ENCODE measurements around the gene TCEAL9.
"Not testable (repeated sequence)": the region's sequence is repeated elsewhere in the genome, so short reads cannot be mapped to it uniquely, and the experiment has no call there.

The TCEAL9 gene

DNA sequence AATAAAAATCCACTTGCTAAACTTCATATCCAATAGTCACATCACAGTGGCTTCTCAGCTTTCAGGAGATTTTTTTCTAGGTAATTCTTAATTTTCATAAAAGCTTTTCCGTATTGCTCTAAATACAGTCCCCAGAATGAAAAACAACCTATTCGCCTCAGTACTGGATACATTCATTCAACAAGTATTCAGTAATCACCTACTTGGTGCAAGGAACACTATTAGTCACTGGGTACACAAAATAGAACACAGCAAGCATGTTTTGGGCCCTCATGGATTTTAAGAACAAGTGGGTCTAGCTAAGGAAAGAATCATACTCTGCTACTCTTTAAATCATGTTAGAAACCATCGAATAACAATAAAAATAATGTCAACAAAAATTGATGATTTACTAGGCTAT, 17.3 kb downstream of the TCEAL9 start:
- no peak for DNase-seq (ENCODE audit: low spot score)

DNA sequence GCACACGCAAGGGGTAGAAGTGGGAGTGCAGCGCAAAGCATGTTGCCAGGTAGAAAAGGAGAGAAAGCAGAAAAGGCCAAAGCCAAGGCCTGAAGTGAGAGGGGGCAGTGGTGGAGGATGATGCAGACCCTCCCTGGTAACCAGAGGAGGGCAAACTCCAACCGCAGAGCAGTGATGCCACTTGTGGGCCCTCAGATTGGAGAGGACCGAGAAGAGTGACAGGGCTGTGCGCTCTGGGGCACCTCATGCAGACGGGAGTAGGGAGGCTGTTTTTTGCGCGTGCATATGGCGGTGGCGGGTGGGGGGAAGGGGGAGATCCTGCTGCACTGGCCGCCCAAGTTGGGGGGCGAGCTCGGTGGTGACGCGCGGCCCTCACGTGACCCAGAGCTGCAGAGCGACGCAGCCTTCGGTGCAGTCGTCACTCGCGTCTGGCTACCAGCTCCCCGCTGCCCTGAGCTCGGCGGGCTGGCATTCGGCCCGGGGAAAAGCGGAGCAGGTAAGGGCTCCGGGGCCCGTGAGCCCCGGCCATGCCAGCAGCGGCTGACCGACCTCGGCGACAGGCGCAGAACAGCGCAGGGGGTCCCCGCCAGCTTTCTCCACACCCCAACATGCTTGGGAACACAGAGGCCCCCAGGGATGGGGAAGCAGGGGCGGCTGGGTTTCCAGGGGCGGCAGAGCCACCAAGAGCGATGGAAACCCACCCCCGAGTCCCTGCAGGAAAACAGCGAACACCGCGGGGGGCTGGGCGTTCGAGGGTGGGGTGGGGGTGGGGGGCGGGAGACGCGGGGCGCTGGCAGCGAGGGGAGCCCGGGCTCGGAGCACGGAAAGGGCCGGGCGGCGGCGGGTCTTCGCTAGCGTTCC, 20.0 kb downstream of the TCEAL9 start, which contains the start of gene BEX3:
Gene BEX3 (plus strand): TSS at position 421 of the 861 bp plus-strand sequence. CDS start 984 bp downstream, outside the sequence.
- DNase-seq (ENCODE audit: low spot score), result peak; percentile 41

DNA sequence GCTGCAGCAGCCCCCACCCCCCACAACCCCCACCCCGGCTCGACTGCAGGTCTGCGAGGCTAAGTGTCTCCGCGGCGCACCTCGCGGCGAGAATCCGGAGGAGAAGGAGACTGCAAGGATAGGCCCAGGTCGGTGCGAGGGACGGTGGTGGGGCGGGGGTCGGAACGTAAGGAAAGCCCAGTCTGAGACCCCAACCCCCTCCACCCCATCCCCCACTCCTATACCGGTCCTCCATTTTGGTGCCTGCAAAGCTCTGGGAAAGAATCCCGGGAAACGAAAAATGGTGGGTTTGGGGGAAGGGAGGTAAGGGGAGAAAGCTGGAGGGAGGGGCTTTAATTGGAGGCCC, 20.6 kb downstream of the TCEAL9 start:
- DNase-seq (ENCODE audit: low spot score), result peak; percentile 29

DNA sequence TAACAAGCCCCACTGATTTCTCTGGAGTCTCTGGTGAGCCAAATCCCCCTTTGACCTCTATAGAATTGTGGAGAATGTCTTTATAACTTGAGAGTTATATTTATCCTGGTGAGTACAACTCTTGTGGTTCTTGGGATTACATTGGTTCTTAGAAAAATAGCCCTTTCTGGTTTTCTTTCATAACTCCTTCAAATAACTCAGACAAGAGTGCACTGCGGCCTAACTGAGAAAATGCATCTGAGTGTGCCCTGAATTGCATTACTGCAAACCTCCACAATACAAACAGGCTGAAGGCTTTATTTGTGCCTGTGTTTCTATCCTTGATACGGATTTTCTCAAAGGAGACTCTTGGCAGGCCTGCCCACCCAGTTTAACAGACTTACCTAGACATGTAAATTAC, 22.7 kb downstream of the TCEAL9 start:
- no peak for DNase-seq (ENCODE audit: low spot score)

DNA sequence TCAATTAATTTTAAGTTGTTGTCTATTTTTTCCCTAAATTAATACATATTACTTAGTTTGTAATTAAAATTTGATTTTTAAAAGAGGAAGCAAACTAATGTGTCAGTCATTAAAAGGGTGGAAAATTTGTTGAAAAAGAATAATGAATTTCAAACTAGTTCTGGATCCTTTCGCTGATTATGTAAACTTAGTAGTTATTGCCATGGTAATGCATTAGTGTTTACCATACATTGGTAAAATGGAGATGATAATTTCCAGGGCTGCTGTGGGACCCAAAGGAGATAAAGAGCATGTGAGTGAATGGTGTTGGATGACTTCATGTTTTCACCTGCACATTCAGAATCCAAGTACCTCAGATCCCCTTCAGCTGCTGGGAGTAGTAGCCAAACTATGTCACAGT, 26.6 kb downstream of the TCEAL9 start:
- DNase-seq (ENCODE audit: low spot score), result no peak

DNA sequence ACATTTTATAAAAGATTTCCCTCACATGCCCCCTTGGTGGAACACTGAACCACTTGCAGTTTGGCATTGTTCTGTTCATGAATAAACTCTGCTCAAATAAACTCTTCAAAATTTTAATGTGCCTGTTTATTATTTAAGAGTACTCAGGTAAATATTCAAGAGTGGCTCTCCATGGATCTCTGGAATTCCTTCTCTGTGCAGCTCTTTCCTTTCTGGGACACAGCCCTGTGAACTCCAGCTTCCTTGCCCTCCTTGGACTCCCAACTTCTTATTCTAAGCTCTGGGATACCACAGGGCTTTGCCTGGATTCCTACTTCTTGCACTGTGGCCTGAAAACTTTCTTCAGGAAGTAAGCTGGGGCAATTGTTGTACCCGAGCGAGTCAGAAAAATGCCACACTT, 28.4 kb downstream of the TCEAL9 start:
- DNase-seq (ENCODE audit: low spot score), result no peak

DNA sequence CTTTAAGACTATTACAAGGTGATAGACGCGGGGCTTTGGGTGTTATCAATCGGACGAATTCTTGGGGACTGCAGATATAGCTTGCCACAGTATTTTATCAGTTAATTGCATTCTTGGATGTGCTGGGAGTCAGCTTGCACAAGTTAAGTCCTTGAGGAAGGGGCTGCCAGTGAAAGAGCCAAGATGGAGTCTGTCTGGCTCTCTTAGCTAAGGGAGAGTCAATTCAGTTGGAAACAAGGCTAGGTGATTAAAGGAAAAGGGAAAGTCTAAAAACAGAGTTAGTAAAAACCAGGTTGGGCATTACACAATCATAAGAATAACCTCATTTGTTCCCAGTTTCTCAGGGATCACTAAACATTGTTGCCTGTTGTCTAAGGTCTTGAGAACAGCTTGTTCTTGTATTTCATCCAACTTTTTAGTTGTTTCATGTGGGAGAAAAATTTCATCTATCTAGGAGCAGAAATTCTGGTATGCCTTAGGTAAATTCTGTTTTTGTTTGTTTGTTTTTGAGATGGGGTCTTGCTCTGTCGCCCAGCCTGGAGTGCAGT, 29.1 kb downstream of the TCEAL9 start:
- not testable (repeated sequence) for DNase-seq (ENCODE audit: low spot score)

DNA sequence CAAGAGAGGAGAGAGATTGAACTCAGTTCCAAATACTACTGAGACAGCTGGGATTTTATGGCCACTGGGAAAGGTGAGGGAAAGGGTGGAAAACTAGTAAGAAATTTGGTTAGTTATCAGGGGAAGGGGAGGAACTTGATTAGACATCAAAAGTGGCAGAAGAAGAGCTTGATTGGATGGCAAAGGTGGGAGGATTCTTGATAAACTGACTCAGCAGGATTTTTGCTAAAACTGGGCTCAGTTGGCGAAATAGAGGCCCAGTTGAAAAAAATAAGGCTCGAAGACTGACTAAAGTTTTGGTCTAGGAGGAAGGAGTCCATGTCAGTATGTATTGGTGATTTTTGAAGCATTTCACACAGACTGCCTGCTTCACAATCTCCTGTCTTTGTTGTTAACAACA, 30.0 kb downstream of the TCEAL9 start:
- no peak for DNase-seq (ENCODE audit: low spot score)

DNA sequence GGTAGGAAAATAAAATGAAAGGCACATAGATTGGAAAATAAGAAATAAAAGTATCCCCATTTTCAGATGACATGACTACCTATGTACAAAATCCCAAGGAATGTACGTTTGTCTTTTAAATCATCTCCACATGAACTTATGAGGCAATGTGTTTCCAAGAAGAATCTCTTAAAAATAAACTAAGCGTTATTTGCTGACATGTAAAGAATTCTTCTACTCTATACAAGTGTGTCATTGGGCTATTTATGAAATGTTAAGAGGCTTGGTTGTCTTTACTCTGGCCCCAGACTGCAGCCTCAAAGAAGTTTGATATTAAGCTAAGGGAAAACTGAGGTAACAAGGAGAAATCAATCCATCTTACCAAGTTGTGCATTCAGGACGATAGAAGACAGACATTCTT, 37.2 kb downstream of the TCEAL9 start:
- no peak for DNase-seq (ENCODE audit: low spot score)

DNA sequence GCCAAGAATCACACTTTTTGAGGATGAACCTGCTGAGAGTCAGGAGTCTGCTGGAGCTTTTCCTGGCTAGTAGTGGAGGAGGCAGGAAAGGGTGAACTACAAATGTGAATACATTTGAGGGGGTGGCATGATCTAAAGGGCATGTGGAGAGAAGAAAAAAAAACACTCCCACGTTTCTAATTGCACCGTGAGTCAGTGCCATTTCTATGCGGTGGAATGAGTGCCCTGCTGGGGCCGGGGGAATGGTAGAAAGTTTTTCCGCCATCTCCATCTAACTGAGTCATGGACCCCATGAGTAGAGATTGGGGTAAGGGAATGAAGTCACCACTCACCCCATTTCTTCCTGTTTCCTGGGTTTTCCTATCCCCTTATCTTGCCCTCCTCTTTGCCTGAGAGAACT, 39.9 kb downstream of the TCEAL9 start:
- DNase-seq (ENCODE audit: low spot score), result no peak

DNA sequence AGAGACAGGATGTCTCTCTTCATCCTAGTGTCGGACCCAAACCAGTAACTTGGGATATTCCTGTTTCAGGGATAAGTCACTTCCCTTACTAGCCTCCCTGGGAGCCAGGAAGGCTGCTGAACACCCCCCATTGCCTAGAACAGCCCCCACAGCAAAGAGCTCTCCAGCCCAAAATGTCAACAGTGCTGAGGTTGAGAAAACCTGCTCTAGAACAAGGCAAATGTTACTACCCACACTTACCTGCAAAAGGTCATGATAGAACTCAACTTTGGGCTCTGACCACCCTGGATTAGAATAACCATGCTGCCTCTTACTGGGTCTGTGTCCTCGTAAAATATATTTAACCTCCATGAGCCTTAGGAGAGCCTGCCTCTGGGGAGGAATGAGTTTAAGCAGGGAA, 40.4 kb downstream of the TCEAL9 start:
- DNase-seq (ENCODE audit: low spot score), result no peak

DNA sequence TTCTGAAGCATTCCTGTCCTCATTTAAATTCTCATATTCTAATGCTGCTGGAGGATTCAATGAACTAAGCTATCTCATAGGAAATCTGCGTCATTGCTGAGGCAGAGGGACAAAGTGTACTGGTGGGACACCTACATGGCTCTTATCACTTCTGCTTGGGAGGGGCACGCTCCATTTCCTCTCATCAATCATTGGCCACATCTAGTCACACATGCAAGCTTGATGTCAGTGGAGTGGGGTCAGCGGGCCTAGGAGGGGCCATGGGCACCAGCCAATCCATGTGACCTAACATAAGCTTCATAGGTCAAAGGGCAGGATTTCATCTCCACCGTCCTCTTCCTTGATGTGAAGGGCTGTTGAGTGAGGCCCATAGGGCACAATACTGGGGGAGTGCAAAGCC, 41.4 kb downstream of the TCEAL9 start:
- no peak for DNase-seq (ENCODE audit: low spot score)

DNA sequence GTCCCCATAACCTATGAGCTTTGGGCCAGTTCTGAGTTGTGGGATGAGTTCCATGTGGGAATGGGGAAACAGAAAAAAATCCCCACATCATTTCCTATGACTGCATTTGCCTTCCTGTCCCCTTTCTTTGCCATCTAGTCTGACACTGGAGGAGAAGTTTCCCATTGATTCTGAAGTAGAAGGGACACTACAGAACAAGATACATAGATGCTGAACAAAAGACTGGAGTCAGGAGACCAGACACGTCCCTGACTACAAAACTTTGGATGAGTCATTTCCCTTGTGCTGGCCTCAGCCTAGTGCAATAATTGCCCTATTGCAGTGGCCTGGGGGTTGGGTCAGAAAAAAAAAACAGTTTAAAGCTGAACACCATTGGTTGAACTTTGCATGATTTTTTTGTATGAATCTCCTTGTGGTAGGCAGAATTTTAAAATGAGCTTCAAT, 42.1 kb downstream of the TCEAL9 start:
- no peak for DNase-seq (ENCODE audit: low spot score)

DNA sequence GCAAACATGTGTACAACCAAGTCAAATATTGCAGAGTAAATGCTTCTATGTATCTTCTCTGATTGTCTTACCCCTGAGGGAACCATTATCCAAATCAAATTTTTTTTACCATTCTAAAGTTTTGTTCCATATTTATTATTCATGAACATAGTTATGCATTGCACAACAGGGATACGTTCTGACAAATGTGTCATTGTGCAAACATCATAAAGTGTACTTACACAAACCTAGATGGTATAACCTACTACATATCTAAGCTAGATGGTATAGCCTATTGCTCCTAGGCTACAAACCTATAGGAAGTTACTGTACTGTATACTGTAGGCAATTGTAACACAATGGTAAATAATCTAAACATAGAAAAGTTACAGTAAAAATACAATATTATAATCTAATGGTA, 43.4 kb downstream of the TCEAL9 start:
- no peak for DNase-seq (ENCODE audit: low spot score)

DNA sequence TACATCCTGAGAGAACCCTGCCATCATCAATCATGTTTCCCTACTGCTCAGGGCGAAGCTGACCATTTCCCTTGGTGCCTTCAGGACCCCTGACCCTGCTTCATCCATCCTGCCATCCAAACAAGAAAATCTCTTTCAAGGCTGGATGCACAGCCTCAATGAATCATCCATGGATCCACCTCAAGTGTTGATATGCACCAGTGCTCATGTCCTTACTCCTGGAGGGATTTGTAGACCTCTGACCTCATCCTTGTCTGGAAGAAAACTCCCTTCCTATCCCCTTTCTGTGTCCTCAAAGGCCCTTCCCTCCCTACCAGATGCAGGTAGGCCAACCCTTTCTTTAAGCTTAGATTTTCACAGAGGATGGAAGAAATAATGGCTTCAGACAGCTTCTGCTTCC, 44.6 kb downstream of the TCEAL9 start:
- no peak for DNase-seq (ENCODE audit: low spot score)

DNA sequence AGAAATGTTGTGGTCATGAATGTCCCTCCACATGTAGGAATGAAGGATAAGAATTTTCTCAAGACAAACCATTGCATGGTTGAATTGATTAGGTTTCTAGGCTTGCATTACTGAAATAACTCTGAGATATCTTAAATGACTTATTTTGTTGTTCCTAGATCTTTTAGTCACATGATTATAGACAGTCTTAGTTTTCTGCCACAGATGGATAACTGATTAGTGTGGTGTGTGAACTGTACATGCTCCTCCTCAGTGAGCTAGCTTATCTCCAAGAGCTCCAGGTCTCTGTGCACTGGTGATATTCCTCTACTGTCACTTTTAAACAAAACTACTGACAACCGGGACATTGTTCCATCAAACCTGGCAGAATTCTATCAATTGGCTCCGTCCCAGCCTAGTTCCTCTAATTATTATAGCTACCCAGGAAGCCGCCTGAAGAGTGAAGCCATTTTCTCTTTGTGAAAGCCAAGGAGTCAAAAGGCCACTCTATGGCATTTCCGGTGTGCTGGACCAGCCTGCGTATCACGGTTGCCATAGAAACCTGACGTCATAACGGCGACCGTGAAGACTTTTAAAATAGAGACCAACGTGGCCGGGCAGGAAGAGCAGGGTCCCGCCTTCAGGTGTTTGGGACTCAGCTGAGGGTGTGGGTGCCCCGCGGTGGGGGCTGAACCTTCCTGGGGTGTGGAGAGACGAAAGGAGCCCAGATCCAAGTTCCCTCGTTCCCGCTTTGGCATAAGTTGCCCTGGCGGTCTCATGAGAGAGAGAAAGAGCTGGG, 48.1 kb downstream of the TCEAL9 start:
- peak; percentile 54 for DNase-seq (ENCODE audit: low spot score)

DNA sequence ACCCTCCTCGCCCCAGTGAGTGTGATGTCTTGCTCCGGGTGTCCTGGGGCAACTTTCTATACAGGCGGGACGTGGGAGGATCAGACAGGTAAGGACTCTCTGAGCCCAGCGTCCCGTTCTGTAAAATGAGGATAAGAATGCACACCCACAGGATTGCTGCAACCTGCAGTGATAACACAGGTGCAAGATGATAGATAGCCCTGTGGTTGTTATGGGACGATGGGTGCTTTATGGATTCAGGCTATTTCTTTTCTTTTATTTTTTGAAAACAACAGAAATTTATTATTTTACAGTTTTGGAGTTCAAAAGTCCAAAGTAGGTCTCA, 48.7 kb downstream of the TCEAL9 start:
- no peak for DNase-seq (ENCODE audit: low spot score)

DNA sequence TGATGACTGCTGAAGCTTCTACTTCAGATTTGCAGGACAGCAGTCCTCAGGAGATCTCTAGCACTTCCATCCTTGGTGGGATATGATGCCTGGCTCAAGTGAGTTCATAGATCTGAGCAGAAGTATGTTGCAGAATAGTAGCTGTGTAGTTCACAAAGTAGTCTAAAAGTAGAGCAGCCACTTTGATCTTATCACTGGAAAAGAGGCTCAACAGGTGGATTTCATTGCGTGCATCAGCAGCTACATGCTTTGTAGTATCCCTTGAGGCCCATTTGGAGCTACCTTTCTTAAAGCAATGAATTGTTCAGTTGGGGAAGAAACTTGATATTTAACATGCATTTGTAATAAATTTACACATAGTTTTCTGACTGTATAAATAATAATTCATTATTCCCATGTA, 50.0 kb downstream of the TCEAL9 start:
- no peak for DNase-seq (ENCODE audit: low spot score)

DNA sequence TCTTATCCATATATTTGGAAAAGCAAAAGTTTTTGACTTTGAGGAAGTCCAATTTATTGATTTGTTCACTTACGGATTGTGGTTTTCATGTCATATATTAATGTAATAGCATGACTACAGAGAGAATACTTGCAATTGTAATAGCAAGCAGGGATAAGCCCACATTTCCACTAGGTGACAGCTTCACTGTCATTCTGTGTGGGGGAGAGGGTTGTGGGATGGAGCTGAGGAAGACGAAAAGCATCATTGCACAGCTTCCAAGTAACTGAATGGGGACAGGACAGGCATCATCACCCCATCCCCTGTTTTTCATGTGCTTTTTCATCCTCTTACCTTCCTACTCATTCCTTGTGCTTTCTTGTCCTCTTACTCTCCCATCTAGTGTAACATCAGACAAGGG, 51.5 kb downstream of the TCEAL9 start:
- DNase-seq (ENCODE audit: low spot score), result no peak

Data from hepatic stellate cell (primary cell).